Neuronal stem cell (in vitro differentiated cells): ENCODE results near the gene FUT6.

Experiments
- DNase-seq: peaks from one replicate; pipeline ENCODE4 v3.0.0-alpha.2; 2013; ENCODE audit warnings: low spot score
- H2AFZ ChIP-seq: one replicate; pipeline ENCODE4 v1.6.1; 2013; ENCODE audit warnings: mild to moderate bottlenecking, low read length, inconsistent platforms
- H2AK5ac ChIP-seq: 2 replicates; pipeline ENCODE4 v1.6.1; 2013; ENCODE audit warnings: low read depth, mild to moderate bottlenecking, inconsistent platforms, low read length, moderate library complexity, mixed read lengths
- H2BK120ac ChIP-seq: 2 replicates; pipeline ENCODE4 v1.6.1; 2013; ENCODE audit warnings: low read depth, mild to moderate bottlenecking, inconsistent platforms, low read length, moderate library complexity, mixed read lengths
- H2BK12ac ChIP-seq: one replicate; pipeline ENCODE4 v1.6.1; 2013; ENCODE audit warnings: low read length, inconsistent platforms
- H2BK15ac ChIP-seq: 2 replicates; pipeline ENCODE4 v1.6.1; 2013; ENCODE audit warnings: mild to moderate bottlenecking, low read length, inconsistent platforms, mixed read lengths
- H2BK5ac ChIP-seq: one replicate; pipeline ENCODE4 v1.6.1; 2013; ENCODE audit warnings: inconsistent platforms, mild to moderate bottlenecking, low read length, moderate library complexity
- H3K14ac ChIP-seq: one replicate; pipeline ENCODE4 v1.6.1; 2013; ENCODE audit warnings: low read length, inconsistent platforms
- H3K18ac ChIP-seq: 2 replicates; pipeline ENCODE4 v1.6.1; 2013; ENCODE audit warnings: low read length, inconsistent platforms
- H3K23ac ChIP-seq: 2 replicates; pipeline ENCODE4 v1.6.1; 2013; ENCODE audit warnings: low read depth, mild to moderate bottlenecking, mixed read lengths, low read length, inconsistent platforms; ENCODE audit not compliant: poor library complexity
- H3K27ac ChIP-seq: replicated peaks from 3 replicates; pipeline ENCODE4 v1.5.1; 2013; ENCODE audit warnings: low read length, inconsistent platforms
- H3K27me3 ChIP-seq, 3 experiments: 2 replicates each; pipeline ENCODE4 v1.6.1; 2013; ENCODE audit warnings: low read length in 3 of 3, mild to moderate bottlenecking in 2 of 3, inconsistent platforms in 1 of 3, low read depth in 1 of 3, mixed read lengths in 1 of 3, moderate library complexity in 1 of 3; ENCODE audit not compliant: control insufficient read depth in 3 of 3, insufficient read depth in 3 of 3
- H3K36me3 ChIP-seq, 2 donors: replicated peaks in 1 of 2; 2 replicates each; pipeline ENCODE4 v1.6.1; 2013; ENCODE audit warnings: low read length in 2 of 2; ENCODE audit not compliant: control insufficient read depth in 2 of 2, insufficient read depth in 2 of 2
- H3K4ac ChIP-seq: 2 replicates; pipeline ENCODE4 v1.6.1; 2013; ENCODE audit warnings: inconsistent platforms, mild to moderate bottlenecking, low read length, moderate library complexity
- H3K4me1 ChIP-seq, 2 donors: 1 replicate in 1 of 2; 2 replicates in 1 of 2; pipeline ENCODE4 v1.6.1; 2013; ENCODE audit warnings: low read length in 2 of 2, low read depth in 1 of 2; ENCODE audit not compliant: control insufficient read depth in 2 of 2, insufficient read depth in 1 of 2
- H3K4me2 ChIP-seq: one replicate; pipeline ENCODE4 v1.6.1; 2013; ENCODE audit warnings: mild to moderate bottlenecking, low read length, inconsistent platforms; ENCODE audit not compliant: insufficient read depth, poor library complexity, severe bottlenecking
- H3K4me3 ChIP-seq, 2 donors: 2 replicates each; pipeline ENCODE4 v1.5.1; 2013; ENCODE audit warnings: low read length in 2 of 2, mild to moderate bottlenecking in 2 of 2, inconsistent platforms in 1 of 2, moderate library complexity in 1 of 2
- H3K79me1 ChIP-seq: one replicate; pipeline ENCODE4 v1.6.1; 2013; ENCODE audit warnings: low read depth, mild to moderate bottlenecking, inconsistent platforms, low read length, moderate library complexity
- H3K9ac ChIP-seq: one replicate; pipeline ENCODE4 v1.6.1; 2013; ENCODE audit warnings: mild to moderate bottlenecking, low read depth, low read length, inconsistent platforms; ENCODE audit not compliant: poor library complexity
- H3K9me3 ChIP-seq, 2 donors: replicated peaks in 1 of 2; 2 replicates each; pipeline versions ENCODE3 to v1.6.1; 2013; ENCODE audit warnings: low read length in 2 of 2, mild to moderate bottlenecking in 2 of 2, inconsistent platforms in 1 of 2, low read depth in 1 of 2, mixed read lengths in 1 of 2, moderate library complexity in 1 of 2; ENCODE audit not compliant: control insufficient read depth in 2 of 2, insufficient read depth in 1 of 2
- H4K8ac ChIP-seq: one replicate; pipeline ENCODE4 v1.6.1; 2013; ENCODE audit warnings: low read depth, mild to moderate bottlenecking, inconsistent platforms, low read length, moderate library complexity
- H4K91ac ChIP-seq: one replicate; pipeline ENCODE4 v1.6.1; 2013; ENCODE audit warnings: low read length, low read depth, mild to moderate bottlenecking, inconsistent platforms; ENCODE audit not compliant: poor library complexity
- WGBS, 2 donors: extraction: QIAGEN DNeasy Blood & Tissue Kit; methylation state at CpG; one replicate each; pipeline ENCODE4 v1.1.7; 2013; ENCODE audit warnings: missing lambda C conversion rate in 2 of 2, mixed read lengths in 1 of 2; ENCODE audit not compliant: insufficient read length in 2 of 2, insufficient replicate concordance in 1 of 2; ENCODE audit errors: extremely low coverage in 2 of 2; 5-methylcytosine and 5-hydroxymethylcytosine counted together

FUT6 gene

GRCh38 chr19:5870986-5871394 lies 31.5 kb upstream of the FUT6 start:
- Histone ChIP-seq H3K4me1 (peaks cover 2 to 3% of the 10 kb centered on the region in 2 donors), H3K27ac (no peak overlapping the region), H2BK15ac (no peak overlapping the region), H3K27me3 (peaks cover 0 to 3% (median 0%) of the 10 kb centered on the region in 3 experiments), H2AFZ (no peak overlapping the region), H3K9me3 (peaks cover 0 to 2% of the 10 kb centered on the region in 2 donors), H4K91ac (no peak overlapping the region), H3K4me3 (no peak overlapping the region), H3K4me2 (no peak overlapping the region), H2BK12ac (no peak overlapping the region), H3K18ac (no peak overlapping the region), H3K14ac (no peak overlapping the region), H3K4ac (no peak overlapping the region), H3K23ac (no peak overlapping the region), H2BK5ac (no peak overlapping the region), H2AK5ac (no peak overlapping the region), H3K36me3 (no peaks in the 10 kb centered on the region), H4K8ac (no peak overlapping the region), H2BK120ac (no peak overlapping the region), H3K9ac (no peak overlapping the region), H3K79me1 (no peaks in the 10 kb centered on the region)
- WGBS, 2 donors = no CpG with 5 or more reads among the region's 12 CpGs
- DNase-seq = no peak

DNA sequence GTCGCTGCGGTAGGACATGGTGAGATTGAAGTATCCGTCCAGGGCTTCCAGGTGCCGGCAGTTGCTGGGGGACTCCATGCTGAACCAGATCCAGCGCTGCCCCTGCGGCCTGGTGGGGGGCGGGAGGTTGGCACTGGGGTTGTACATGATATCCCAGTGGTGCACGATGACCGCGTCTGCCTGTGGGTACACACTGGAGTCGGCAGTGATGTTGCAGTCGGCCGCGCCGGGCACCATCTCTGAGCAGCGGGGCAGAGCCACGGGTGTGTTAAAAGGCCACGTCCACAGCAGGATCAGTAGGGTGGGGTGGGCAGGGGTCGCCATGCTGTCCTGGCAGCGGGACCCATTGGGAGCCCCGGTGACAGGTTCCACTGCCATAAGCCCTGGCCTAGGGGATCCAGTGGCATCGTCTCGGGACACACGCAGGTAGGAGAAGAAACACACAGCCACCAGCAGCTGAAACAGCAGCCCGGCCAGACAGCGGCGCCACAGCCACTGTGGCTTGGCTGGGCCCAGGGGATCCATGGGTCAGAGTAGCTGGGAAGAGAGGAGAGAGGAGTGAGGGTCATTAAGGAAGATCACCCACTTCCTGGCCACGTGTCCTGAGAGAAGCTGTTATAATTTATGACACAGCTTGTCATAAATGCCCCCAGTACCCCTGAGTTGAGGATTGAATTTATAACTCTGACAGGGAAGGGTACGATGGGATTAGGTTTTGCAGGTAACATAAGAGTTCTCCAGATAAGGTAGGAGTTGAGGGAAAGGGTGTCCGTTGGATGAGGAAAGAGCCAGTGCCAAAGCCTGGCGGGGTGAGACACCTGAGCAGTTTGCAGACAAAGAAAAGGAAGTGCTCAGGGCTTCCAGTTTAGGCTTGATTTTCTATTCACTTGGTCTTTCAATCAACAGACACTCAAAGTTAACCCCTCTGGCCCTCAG lies 28.0 kb upstream of the FUT6 start:
- H3K36me3 ChIP-seq = no peaks in the 10 kb centered on the region
- peak overlapping the region; percentile 59 for H2AFZ ChIP-seq
- H3K9me3 ChIP-seq = no peaks in the 10 kb centered on the region
- H3K18ac ChIP-seq = no peak overlapping the region
- no peak overlapping the region for H2AK5ac ChIP-seq
- H3K27me3 ChIP-seq = peaks cover 0 to 3% (median 0%) of the 10 kb centered on the region in 3 experiments
- H3K4me2 ChIP-seq = no peak overlapping the region
- H4K8ac ChIP-seq = no peak overlapping the region
- no peak overlapping the region for H3K27ac ChIP-seq
- no peak for DNase-seq
- no peak overlapping the region for H2BK12ac ChIP-seq
- peak overlapping the region; percentile 73 for H3K23ac ChIP-seq
- H2BK5ac ChIP-seq = no peak overlapping the region
- H3K4me1 ChIP-seq = peaks cover 0 to 3% of the 10 kb centered on the region in 2 donors
- H2BK120ac ChIP-seq = no peak overlapping the region
- H3K14ac ChIP-seq = no peak overlapping the region
- no peak overlapping the region for H4K91ac ChIP-seq
- H3K4ac ChIP-seq = no peak overlapping the region
- H3K4me3 ChIP-seq = no peak overlapping the region
- H3K9ac ChIP-seq = no peak overlapping the region
- WGBS, 2 donors = no CpG with 5 or more reads among the region's 31 CpGs
- H3K79me1 ChIP-seq = peaks cover 2% of the 10 kb centered on the region
- H2BK15ac ChIP-seq = no peak overlapping the region

- Histone ChIP-seq H2BK120ac (no peak overlapping the region), H3K18ac (no peak overlapping the region), H3K27me3 (peaks cover 0 to 3% (median 0%) of the 10 kb centered on the region in 3 experiments), H2BK15ac (no peak overlapping the region), H4K91ac (no peak overlapping the region), H3K9ac (peak overlapping the region; percentile 21), H3K4ac (no peak overlapping the region), H3K9me3 (no peaks in the 10 kb centered on the region), H2AK5ac (no peak overlapping the region), H2BK12ac (no peak overlapping the region), H3K4me1 (peaks cover 0 to 3% of the 10 kb centered on the region in 2 donors), H4K8ac (no peak overlapping the region), H2AFZ (no peak overlapping the region), H3K36me3 (no peaks in the 10 kb centered on the region), H3K79me1 (peaks cover 2% of the 10 kb centered on the region), H3K4me3 (peak overlapping the region in 1 of 2 donors; percentile 22), H3K14ac (no peak overlapping the region), H3K27ac (no peak overlapping the region), H2BK5ac (no peak overlapping the region), H3K23ac (no peak overlapping the region), H3K4me2 (no peak overlapping the region)
- no CpG with 5 or more reads among the region's 11 CpGs for WGBS, 2 donors
- no peak for DNase-seq
These were observed 26.3 kb upstream of the FUT6 start for GRCh38 chr19:5865772-5866171.

- no peak for DNase-seq
- Histone ChIP-seq H2BK5ac (no peak overlapping the region), H3K79me1 (peaks cover 2% of the 10 kb centered on the region), H3K36me3 (no peaks in the 10 kb centered on the region), H3K23ac (peak overlapping the region; percentile 52), H2AK5ac (peak overlapping the region; percentile 75), H2BK15ac (peak overlapping the region; percentile 33), H3K27ac (no peak overlapping the region), H3K4ac (no peak overlapping the region), H3K4me2 (no peak overlapping the region), H3K14ac (peak overlapping the region; percentile 94), H4K91ac (no peak overlapping the region), H4K8ac (peak overlapping the region; percentile 17), H2BK12ac (peak overlapping the region; percentile 78), H3K4me1 (peaks cover 0 to 3% of the 10 kb centered on the region in 2 donors), H3K9me3 (no peaks in the 10 kb centered on the region), H2BK120ac (no peak overlapping the region), H3K18ac (peak overlapping the region; percentile 64), H3K27me3 (peaks cover 0 to 3% (median 0%) of the 10 kb centered on the region in 3 experiments), H3K9ac (peak overlapping the region; percentile 67), H3K4me3 (no peak overlapping the region), H2AFZ (no peak overlapping the region)
- no CpG with 5 or more reads among the region's 14 CpGs for WGBS, 2 donors
These were observed 25.4 kb upstream of the FUT6 start for GRCh38 chr19:5864725-5865486.
